Gastrocnemius medialis (tissue), 4 donors: ENCODE results near the gene PFKFB4.

Experiments used
- CTCF ChIP-seq, 5 experiments: fragments of 450-650 bp in 3 of 5; fragments of 200-600 bp in 2 of 5; sonication (generic) in 2 of 5; IDR thresholded peaks in 4 of 5; conservative IDR thresholded peaks in 1 of 5; 1 replicate in 4 of 5; 2 replicates in 1 of 5; pipeline ENCODE4 v1.5.1; 2016 to 2019; ENCODE audit warnings: antibody characterized with exemption in 5 of 5, mild to moderate bottlenecking in 3 of 5, moderate library complexity in 3 of 5
- POLR2A ChIP-seq, 2 donors: fragments of 450-650 bp; IDR thresholded peaks; one replicate each; pipeline ENCODE4 v1.6.1; 2017; ENCODE audit warnings: antibody characterized with exemption in 2 of 2, mild to moderate bottlenecking in 2 of 2, moderate library complexity in 2 of 2

GRCh38 chr3:48528754-48529153, 27.8 kb downstream of the PFKFB4 start:
- TF ChIP-seq POLR2A (IDR thresholded peaks at IDR 0.05): no peak
- no peak for TF ChIP-seq CTCF (IDR thresholded peaks at IDR 0.05 in 4 of 5, conservative IDR thresholded peaks at IDR 0.05 in 1 of 5)
